WI38 (cell line): ENCODE results near the gene PDE3B.
"Not testable (repeated sequence)": the region's sequence is repeated elsewhere in the genome, so short reads cannot be mapped to it uniquely, and the experiment has no call there.

ENCODE experiments used
- H3K4me3 ChIP-seq: 2 replicates; pipeline ENCODE4 v1.5.1; 2011; ENCODE audit warnings: low read depth, mild to moderate bottlenecking, control low read depth, low read length
- CTCF ChIP-seq: IDR thresholded peaks from 2 replicates; pipeline ENCODE4 v1.5.1; 2012; ENCODE audit warnings: low read depth, mild to moderate bottlenecking, control low read depth, low read length

PDE3B gene

GRCh38 chr11:14773755-14774154 lies 130.2 kb downstream of the PDE3B start:
- TF ChIP-seq CTCF = no peak
- H3K4me3 ChIP-seq = no peak overlapping the region

DNA sequence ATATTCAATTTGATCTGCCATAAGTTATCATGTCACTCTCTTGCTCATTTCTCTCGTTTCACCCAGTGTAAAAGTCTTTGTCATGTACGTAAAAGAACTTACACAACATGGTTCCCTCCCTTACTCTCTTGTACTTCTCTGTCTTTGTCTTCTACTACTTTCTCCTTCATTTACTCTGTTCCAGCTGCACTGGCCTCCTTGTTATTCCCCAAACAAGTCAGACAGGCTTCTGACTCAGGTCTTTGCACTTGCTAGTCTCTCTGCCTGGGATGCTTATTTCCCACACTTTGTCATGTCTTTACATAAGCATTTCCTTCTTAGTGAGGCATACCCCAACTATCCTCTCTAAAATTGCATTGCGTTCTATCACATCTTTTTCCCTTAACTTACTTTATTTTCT lies 131.1 kb downstream of the PDE3B start:
- no peak for TF ChIP-seq CTCF
- H3K4me3 ChIP-seq = no peak overlapping the region

DNA sequence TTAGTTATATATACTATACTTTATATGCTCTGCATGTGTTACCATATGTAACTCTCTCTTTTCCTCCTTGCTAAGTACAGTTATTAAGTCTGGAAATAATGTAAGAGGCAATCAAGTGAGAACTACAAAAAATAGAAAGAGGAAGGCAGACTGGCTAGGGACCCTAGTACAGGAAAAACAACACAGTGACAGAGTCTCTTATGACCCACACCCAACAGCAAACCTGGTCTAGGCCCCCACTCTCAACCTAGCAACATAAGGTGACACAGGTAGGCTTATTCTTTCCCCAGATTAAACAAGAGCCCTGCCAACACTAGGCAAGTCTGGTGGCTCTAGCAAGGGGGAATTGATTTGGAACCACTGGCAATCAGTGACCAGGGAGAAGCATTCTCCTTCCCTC lies 132.3 kb downstream of the PDE3B start:
- TF ChIP-seq CTCF = no peak
- no peak overlapping the region for H3K4me3 ChIP-seq

DNA sequence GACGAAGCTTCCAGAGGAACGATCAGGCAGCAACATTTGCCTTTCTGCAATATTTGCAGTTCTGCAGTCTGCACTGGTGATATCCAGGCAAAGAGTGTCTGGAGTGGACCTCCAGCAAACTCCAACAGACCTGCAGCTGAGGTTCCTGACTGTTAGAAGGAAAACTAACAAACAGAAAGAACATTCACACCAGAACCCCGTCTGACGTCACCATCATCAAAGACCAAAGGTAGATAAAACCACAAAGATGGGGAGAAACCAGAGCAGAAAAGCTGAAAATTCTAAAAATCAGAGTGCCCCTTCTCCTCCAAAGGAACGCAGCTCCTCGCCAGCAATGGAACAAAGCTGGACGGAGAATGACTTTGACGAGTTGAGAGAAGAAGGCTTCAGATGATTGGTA lies 134.9 kb downstream of the PDE3B start:
- H3K4me3 ChIP-seq = not testable (repeated sequence)

- no peak for TF ChIP-seq CTCF
These were observed 140.2 kb downstream of the PDE3B start for GRCh38 chr11:14783788-14784187.

DNA sequence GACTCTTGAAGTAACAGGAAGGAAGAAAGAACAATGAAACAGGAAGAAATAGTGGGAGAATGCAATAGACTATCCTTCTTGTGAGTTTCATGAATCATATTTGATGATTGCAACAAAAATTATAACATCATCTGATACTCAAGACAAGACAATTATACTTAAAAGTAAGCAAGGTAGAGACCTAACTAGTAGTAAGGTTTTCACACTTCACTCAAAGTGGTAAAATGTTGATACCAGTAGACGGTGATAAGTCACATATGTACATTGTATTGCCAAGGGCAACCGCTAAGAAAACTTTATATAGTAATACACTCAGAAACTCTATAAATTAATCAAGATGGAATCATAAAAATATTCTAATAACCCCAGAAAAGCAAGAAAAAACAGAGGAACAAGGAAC lies 140.6 kb downstream of the PDE3B start:
- no peak for TF ChIP-seq CTCF
- no peak overlapping the region for H3K4me3 ChIP-seq

More at GRCh38 chr11:14783788-14784187, 140.2 kb downstream of the PDE3B start:
- H3K4me3 ChIP-seq = no peak overlapping the region

- no peak for TF ChIP-seq CTCF
- no peak overlapping the region for H3K4me3 ChIP-seq
These were observed 146.4 kb downstream of the PDE3B start for GRCh38 chr11:14789879-14790484.

DNA sequence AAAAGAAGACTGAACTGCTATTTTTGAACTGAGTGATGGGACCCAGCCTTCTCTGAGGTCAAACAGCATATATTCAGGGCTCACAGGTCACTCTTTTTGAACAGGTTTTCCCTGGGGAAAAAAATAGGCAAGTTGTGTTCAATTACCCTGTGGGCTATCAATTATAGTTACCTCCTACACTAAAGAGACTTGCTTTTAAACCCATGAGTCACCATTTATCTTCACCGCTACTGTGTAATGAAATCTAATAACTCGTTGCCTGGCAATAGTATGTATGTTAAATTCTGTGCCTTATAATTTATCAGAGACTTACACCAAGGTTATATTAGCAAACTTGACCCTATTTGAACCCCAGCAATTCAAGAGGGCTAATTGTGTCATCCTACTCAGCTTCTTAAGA lies 149.9 kb downstream of the PDE3B start:
- no peak overlapping the region for H3K4me3 ChIP-seq
- no peak for TF ChIP-seq CTCF

GRCh38 chr11:14796028-14796427 lies 152.4 kb downstream of the PDE3B start:
- H3K4me3 ChIP-seq = not testable (repeated sequence)
